NCI-H1694 treated with DMSO at 0.1 percent for 48 hours (cell line): ENCODE data around the gene DEF6.
"Not testable (repeated sequence)": the region's sequence is repeated elsewhere in the genome, so short reads cannot be mapped to it uniquely, and the experiment has no call there.

ENCODE experiments used
- DNase-seq: peaks from one replicate; lab custom pipeline; 2025; lab: John Stamatoyannopoulos, UW

DEF6 gene

GRCh38 chr6:35310265-35310831, 12.7 kb downstream of the DEF6 start:
- DNase-seq, result no peak

DNA sequence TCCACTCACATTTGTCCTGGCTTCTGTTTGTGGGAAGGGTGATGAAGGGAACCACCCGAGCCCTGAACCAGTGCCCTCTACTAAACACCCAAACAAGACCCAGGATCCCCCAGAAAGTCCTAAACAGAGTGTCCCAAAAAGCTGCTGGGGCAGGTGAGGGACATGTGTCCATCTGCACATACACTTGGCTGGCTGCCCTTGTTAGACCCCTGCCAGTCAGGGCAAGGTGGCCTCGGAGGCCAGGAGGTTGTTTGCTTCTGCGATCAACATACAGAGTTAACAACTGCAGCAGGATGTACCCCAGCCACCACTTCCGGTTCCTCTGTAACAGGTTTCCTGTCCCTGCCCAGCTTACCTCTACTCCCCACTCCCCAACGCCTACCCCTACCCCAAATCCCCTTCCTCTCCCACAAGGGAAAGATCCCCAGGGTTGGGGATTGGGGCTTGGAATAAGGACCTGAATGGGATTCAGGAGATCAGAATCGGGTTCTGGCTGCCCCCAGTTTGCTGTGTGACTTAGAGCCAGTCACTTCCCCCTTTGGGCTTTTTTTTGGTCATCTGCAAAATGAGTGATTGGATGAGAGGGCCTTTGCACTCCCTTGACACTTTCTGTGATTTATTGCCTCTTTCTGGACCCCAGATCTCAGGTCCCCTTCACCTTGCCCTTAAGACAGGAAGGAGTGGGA, 13.9 kb downstream of the DEF6 start:
- DNase-seq, result no peak

DNA sequence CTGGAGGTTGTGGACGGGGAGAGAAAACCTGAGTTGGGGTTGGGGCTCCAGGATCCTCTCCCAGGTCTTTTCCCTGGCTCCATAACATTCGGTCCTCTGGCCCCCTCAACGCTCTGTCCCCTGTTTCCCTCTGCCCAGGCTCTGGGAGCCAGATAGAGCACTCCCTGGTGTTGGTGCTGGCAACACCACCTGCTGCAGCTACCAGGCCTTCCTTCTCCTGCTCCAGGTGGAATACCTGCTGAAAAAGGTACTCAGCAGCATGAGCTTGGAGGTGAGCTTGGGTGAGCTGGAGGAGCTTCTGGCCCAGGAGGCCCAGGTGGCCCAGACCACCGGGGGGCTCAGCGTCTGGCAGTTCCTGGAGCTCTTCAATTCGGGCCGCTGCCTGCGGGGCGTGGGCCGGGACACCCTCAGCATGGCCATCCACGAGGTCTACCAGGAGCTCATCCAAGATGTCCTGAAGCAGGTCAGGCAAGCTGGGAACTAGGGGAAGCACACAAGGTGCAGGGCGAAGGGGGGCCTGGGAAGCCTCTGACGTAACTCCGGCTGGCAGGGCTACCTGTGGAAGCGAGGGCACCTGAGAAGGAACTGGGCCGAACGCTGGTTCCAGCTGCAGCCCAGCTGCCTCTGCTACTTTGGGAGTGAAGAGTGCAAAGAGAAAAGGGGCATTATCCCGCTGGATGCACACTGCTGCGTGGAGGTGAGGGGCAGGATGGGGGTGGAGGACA, 14.6 kb downstream of the DEF6 start:
- no peak for DNase-seq

DNA sequence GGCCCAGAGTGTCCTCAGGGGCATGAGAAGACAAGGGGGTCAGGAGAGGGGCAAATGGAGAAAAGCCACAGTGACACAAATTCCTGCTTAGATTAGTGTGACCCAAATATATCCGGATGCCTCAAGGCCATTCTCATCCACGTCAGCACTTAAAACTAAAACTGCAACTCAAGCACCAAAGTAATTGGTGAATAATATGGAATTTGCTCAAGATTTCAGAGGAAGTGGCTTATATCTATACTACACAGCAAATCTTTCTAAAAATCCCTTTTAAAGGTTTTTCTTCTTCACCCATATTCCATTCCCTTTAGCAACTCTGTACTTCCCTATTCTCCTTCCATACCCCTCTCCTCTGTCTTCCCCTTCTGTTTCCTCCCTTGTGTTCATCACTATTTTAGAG, 15.2 kb downstream of the DEF6 start:
- no peak for DNase-seq

- DNase-seq, result no peak
Observed at GRCh38 chr6:35317483-35318195, 20.0 kb downstream of the DEF6 start.

- DNase-seq, result peak; percentile 23
Observed at GRCh38 chr6:35318196-35319171, 20.9 kb downstream of the DEF6 start.

DNA sequence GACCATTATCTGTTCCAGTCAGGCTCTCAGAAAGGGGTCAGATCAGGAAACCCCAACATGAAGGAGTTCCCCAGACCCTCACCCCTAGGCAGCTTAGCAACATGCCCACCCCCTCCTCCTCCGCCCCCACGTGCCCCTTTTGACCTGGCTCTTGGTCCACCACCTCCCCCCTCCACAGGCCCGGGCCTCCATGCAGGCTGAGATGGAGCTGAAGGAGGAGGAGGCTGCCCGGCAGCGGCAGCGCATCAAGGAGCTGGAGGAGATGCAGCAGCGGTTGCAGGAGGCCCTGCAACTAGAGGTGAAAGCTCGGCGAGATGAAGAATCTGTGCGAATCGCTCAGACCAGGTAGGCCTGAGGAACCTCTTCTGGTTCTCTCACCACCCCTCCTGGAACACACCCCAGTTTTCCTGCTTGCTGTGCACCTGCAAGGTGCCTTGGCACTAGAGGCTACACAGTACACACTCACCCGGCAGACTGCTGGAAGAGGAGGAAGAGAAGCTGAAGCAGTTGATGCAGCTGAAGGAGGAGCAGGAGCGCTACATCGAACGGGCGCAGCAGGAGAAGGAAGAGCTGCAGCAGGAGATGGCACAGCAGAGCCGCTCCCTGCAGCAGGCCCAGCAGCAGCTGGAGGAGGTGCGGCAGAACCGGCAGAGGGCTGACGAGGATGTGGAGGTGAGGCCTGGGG, 21.9 kb downstream of the DEF6 start:
- no peak for DNase-seq

GRCh38 chr6:35320031-35320410, 22.4 kb downstream of the DEF6 start:
- DNase-seq, result no peak

DNA sequence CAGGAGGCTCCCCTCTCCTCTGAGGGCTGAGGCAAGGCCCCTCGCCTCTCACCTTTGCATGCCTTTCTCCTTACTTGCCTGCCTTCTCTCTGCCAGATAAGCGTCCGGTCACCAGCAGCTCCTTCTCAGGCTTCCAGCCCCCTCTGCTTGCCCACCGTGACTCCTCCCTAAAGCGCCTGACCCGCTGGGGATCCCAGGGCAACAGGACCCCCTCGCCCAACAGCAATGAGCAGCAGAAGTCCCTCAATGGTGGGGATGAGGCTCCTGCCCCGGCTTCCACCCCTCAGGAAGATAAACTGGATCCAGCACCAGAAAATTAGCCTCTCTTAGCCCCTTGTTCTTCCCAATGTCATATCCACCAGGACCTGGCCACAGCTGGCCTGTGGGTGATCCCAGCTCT, 23.5 kb downstream of the DEF6 start:
- no peak for DNase-seq

DNA sequence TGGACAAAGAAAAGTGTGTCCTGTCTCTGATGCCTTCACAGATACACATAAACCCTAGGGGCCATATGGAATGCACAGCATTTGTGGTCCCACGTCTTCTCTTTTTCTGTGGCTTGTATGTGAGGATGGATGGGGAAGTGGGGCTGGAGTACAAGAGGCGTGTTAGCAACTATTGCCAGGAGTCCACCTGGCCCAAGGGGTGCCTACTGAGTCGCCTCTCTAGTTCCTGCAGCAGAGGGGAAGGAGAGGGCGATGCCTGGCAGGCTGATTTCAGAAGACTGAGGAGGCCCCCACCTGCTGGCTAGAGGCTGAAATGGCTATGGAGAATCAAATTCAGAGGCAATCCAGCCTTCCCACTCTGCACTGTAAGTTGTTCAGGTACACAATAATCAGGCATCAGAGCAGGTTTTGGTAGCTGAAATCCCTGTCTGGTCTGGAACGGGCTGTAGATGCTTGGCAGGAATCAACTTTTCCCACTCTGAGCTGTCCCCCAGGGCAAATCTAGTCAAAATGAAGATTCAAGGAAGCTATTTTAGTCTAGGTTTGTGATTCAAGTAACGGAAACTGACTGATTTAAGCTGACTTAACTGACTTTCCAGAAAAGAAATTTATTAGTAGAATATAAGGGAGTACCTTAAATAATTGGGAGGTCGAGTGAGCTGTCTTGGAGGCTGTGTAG, 29.9 kb downstream of the DEF6 start:
- peak; percentile 31 for DNase-seq

- DNase-seq, result no peak
Observed at GRCh38 chr6:35328108-35328723, 30.6 kb downstream of the DEF6 start.

GRCh38 chr6:35328965-35329364, 31.3 kb downstream of the DEF6 start:
- DNase-seq, result not testable (repeated sequence)

- DNase-seq, result no peak
Observed at GRCh38 chr6:35330541-35331119, 33.0 kb downstream of the DEF6 start.

- peak; percentile 34 for DNase-seq
Observed at GRCh38 chr6:35332074-35332887, 34.7 kb downstream of the DEF6 start.

GRCh38 chr6:35341557-35341956, 43.9 kb downstream of the DEF6 start:
- DNase-seq, result no peak

GRCh38 chr6:35342258-35343091, 44.9 kb downstream of the DEF6 start, which contains the start of gene PPARD:
Gene PPARD (plus strand): TSS chr6:35342558. CDS start chr6:35411088, 68,530 bp downstream.
- peak; percentile 78 for DNase-seq

DNA sequence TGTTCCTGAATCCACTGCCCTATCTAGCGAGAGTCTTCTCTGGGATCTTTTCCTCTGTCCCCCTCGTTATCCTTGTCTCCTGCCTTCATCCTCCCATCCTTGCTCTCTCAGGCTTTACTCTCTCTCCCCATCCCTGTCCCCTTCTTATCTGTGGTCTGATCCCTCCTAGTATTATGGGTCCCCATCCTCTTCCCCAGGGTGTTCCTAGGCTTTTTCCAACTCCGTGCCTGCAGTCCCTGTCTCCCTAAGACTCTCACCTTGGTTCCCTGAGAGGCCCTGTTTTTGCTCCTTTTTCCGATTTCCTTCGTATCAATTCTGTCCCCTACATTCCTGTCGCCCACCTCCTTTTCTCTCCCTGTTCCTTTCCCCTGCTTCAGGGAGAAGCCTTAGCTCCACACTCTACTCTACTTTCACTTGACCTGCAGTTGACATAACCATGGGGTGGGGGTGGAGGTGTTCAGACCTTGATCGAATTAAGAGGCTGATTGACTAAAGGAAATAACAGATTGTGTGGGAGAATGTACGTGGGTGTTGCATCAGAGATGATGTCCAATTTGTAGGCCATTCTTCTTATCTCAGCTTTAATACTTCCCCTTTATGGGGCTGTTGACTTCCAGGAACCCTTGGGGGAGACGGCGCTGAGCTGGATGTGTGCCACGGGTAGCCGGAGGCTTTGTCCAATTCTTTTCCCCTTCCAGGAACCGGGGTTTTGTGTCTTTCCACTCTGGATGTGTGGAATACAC, 45.6 kb downstream of the DEF6 start:
- DNase-seq, result no peak
